CD4-positive, alpha-beta T cell (primary cell): ENCODE results near the gene SLC7A5. TPM values are rescaled to one million over a fixed set of nuclear protein-coding genes. Genes with fewer than 3 reads are reported as not detected.
"Not testable (repeated sequence)": the region's sequence is repeated elsewhere in the genome, so short reads cannot be mapped to it uniquely, and the experiment has no call there.

Source experiments
- ATAC-seq: fragments of 200-7000 bp; cut with Tn5 transposase; one replicate; pipeline ENCODE4 v1.10.0; 2022; ENCODE audit warnings: mild to moderate bottlenecking; ENCODE audit not compliant: poor library complexity
- CTCF ChIA-PET: fragments of 350-600 bp; sonication (Branson Sonifier 250); formaldehyde crosslinking; loops from one replicate; lab custom pipeline; 2021; ENCODE audit warnings: antibody characterized with exemption, inconsistent platforms; lab: Charles Lee
- POLR2A ChIA-PET: fragments of 350-600 bp; sonication (Branson Sonifier 250); formaldehyde crosslinking; loops from one replicate; lab custom pipeline; 2021; ENCODE audit warnings: antibody characterized with exemption, inconsistent platforms; lab: Charles Lee
- DNase-seq, 14 experiments: peaks; one replicate each; pipeline ENCODE4 v3.0.0-alpha.2; 2013 to 2020; ENCODE audit warnings: mixed read lengths in 2 of 14
- H3K27ac ChIP-seq, 2 donors: one replicate each; pipeline versions ENCODE4 v1.5.1 to v1.7.0; 2013; ENCODE audit warnings: low read length in 2 of 2, low read depth in 1 of 2, mild to moderate bottlenecking in 1 of 2
- H3K27me3 ChIP-seq, 2 experiments: 1 replicate in 1 of 2; 2 replicates in 1 of 2; pipeline versions ENCODE4 v1.6.1 to v1.7.0; 2013; ENCODE audit warnings: low read length in 2 of 2, control low read depth in 1 of 2, mild to moderate bottlenecking in 1 of 2, moderate library complexity in 1 of 2; ENCODE audit not compliant: insufficient read depth in 2 of 2, control insufficient read depth in 1 of 2
- H3K36me3 ChIP-seq: one replicate; pipeline ENCODE4 v1.6.1; 2013; ENCODE audit warnings: low read length, control low read depth; ENCODE audit not compliant: insufficient read depth
- H3K4me1 ChIP-seq: one replicate; pipeline ENCODE4 v1.6.1; 2013; ENCODE audit warnings: low read length, control low read depth; ENCODE audit not compliant: insufficient read depth
- H3K4me3 ChIP-seq: one replicate; pipeline ENCODE4 v1.5.1; 2013; ENCODE audit warnings: mild to moderate bottlenecking, low read length, moderate library complexity
- H3K9me3 ChIP-seq, 2 experiments: 1 replicate in 1 of 2; 2 replicates in 1 of 2; pipeline versions ENCODE4 v1.6.1 to v1.7.0; 2013; ENCODE audit warnings: low read length in 2 of 2, mild to moderate bottlenecking in 2 of 2, control low read depth in 1 of 2, moderate library complexity in 1 of 2; ENCODE audit not compliant: control insufficient read depth in 1 of 2, insufficient read depth in 1 of 2
- H3K27ac Mint-ChIP-seq: one replicate; pipeline ENCODE4 v1.8.0; 2020; ENCODE audit warnings: mixed read lengths
- H3K27me3 Mint-ChIP-seq: one replicate; pipeline ENCODE4 v1.8.0; 2021; ENCODE audit warnings: mixed read lengths
- H3K36me3 Mint-ChIP-seq: one replicate; pipeline ENCODE4 v1.8.0; 2021; ENCODE audit warnings: low read depth, mixed read lengths
- H3K4me1 Mint-ChIP-seq: one replicate; pipeline ENCODE4 v1.8.0; 2021; ENCODE audit warnings: low read depth, mixed read lengths
- H3K4me3 Mint-ChIP-seq: one replicate; pipeline ENCODE4 v1.8.0; 2020; ENCODE audit warnings: mild to moderate bottlenecking, mixed read lengths
- H3K9me3 Mint-ChIP-seq: one replicate; pipeline ENCODE4 v1.8.0; 2020; ENCODE audit warnings: mixed read lengths
- CTCF ChIP-seq: fragments of 200-600 bp; IDR thresholded peaks from one replicate; pipeline ENCODE4 v1.8.0; 2022; ENCODE audit warnings: antibody characterized with exemption, mild to moderate bottlenecking
- intact Hi-C, 2 experiments: fragments of 100-400 bp; cut with DNase I in 1 of 2; cut with micrococcal nuclease in 1 of 2; formaldehyde crosslinking; loops; one replicate each; pipeline versions ENCODE4 v1.15.1 to v1.9.0; 2023 to 2025; cut with DNase I, micrococcal nuclease
- total RNA-seq, 174 experiments: library from RNA in 2 of 174; stranded (reverse) in 2 of 174; gene quantifications; one replicate each; pipeline ENCODE4 v1.2.3 and lab custom pipeline; 2021 to 2026

The SLC7A5 gene
- total RNA-seq, 2 experiments from 2014 or later = 80.3 to 85.3 TPM

- Histone ChIP-seq H3K27me3 (no peaks in the 10 kb centered on the region), H3K4me1 (peaks cover 4% of the 10 kb centered on the region), H3K36me3 (no peaks in the 10 kb centered on the region), H3K27ac (no peak overlapping the region), H3K4me3 (no peak overlapping the region), H3K9me3 (peaks cover 18 to 34% of the 10 kb centered on the region in 2 experiments)
- Mint-ChIP-seq H3K27me3 (no peaks in the 10 kb centered on the region), H3K36me3 (no peaks in the 10 kb centered on the region), H3K4me3 (no peak overlapping the region), H3K27ac (no peak overlapping the region), H3K4me1 (peaks cover 4% of the 10 kb centered on the region), H3K9me3 (no peaks in the 10 kb centered on the region)
- intact Hi-C loops = no loop called here
- CTCF ChIA-PET = no interaction called here
- DNase-seq (no peak), ATAC-seq (no peak)
- POLR2A ChIA-PET = no interaction called here
- no peak for TF ChIP-seq CTCF
Observed at GRCh38 chr16:87816507-87817100, 52.7 kb downstream of the SLC7A5 start.

- ChIA-PET POLR2A (no interaction called here), CTCF (no interaction called here)
- H3K9me3 Mint-ChIP-seq = no peaks in the 10 kb centered on the region
Observed at GRCh38 chr16:87815567-87815966, 53.7 kb downstream of the SLC7A5 start.

GRCh38 chr16:87812200-87812656, 57.1 kb downstream of the SLC7A5 start:
- Histone ChIP-seq H3K27ac (no peak overlapping the region), H3K4me3 (no peak overlapping the region), H3K4me1 (peaks cover 2% of the 10 kb centered on the region), H3K27me3 (no peaks in the 10 kb centered on the region), H3K36me3 (no peaks in the 10 kb centered on the region), H3K9me3 (peaks cover 8 to 15% of the 10 kb centered on the region in 2 experiments)
- ATAC-seq = no peak
- intact Hi-C loops = no loop called here
- Mint-ChIP-seq H3K27me3 (no peaks in the 10 kb centered on the region), H3K9me3 (no peaks in the 10 kb centered on the region), H3K4me1 (peaks cover 4% of the 10 kb centered on the region), H3K27ac (no peak overlapping the region), H3K4me3 (no peak overlapping the region), H3K36me3 (no peaks in the 10 kb centered on the region)
- POLR2A ChIA-PET = no interaction called here
- TF ChIP-seq CTCF = no peak
- DNase-seq = no peak
- CTCF ChIA-PET = interaction anchor here (1.0 kb wide), 1 partner anchor 59 kb away, joined by 3 read pairs; no protein-coding TSS in a partner anchor

More at GRCh38 chr16:87815567-87815966, 53.7 kb downstream of the SLC7A5 start:
- H3K27ac Mint-ChIP-seq = no peak overlapping the region
- Histone ChIP-seq H3K9me3 (peaks cover 18 to 34% of the 10 kb centered on the region in 2 experiments), H3K4me1 (no peaks in the 10 kb centered on the region), H3K36me3 (no peaks in the 10 kb centered on the region), H3K4me3 (no peak overlapping the region), H3K27ac (no peak overlapping the region), H3K27me3 (no peaks in the 10 kb centered on the region)
- DNase-seq (no peak), ATAC-seq (no peak)
- no peak overlapping the region for H3K4me3 Mint-ChIP-seq
- TF ChIP-seq CTCF = no peak
- H3K4me1 Mint-ChIP-seq = peaks cover 4% of the 10 kb centered on the region
- no peaks in the 10 kb centered on the region for H3K27me3 Mint-ChIP-seq
- intact Hi-C loops = no loop called here
- no peaks in the 10 kb centered on the region for H3K36me3 Mint-ChIP-seq

GRCh38 chr16:87811454-87811853, 57.9 kb downstream of the SLC7A5 start:
- peaks cover 10% of the 10 kb centered on the region for H3K4me1 Mint-ChIP-seq
- H3K9me3 Mint-ChIP-seq, H3K36me3 Mint-ChIP-seq, H3K4me3 Mint-ChIP-seq, H3K27me3 Mint-ChIP-seq, H3K4me3 ChIP-seq, H3K27ac Mint-ChIP-seq, H3K27ac ChIP-seq, H3K4me1 ChIP-seq, DNase-seq, ATAC-seq, POLR2A ChIA-PET, intact Hi-C loops, H3K9me3 ChIP-seq, H3K27me3 ChIP-seq, H3K36me3 ChIP-seq: not testable (repeated sequence)
- CTCF ChIA-PET = interaction anchor here (1.0 kb wide), 1 partner anchor 60 kb away, joined by 3 read pairs; no protein-coding TSS in a partner anchor
